Hematopoietic multipotent progenitor cell treated with erythropoietin and hydrocortisone succinate and interleukin-3 and kit ligand, for 8 days (in vitro differentiated cells): ENCODE results near the gene SMAD7.

ENCODE experiments used
- DNase-seq: peaks from one replicate; pipeline ENCODE4 v3.0.0-alpha.2; 2015

SMAD7 gene

GRCh38 chr18:48959921-48960920, 9.5 kb upstream of the SMAD7 start:
- DNase-seq, result no peak

- DNase-seq, result no peak
Observed at GRCh38 chr18:48959551-48959920, 8.8 kb upstream of the SMAD7 start.

- DNase-seq, result no peak
Observed at GRCh38 chr18:48958951-48959350, 8.2 kb upstream of the SMAD7 start.

GRCh38 chr18:48957616-48958015, 6.9 kb upstream of the SMAD7 start:
- no peak for DNase-seq

GRCh38 chr18:48957136-48957535, 6.4 kb upstream of the SMAD7 start:
- no peak for DNase-seq

- no peak for DNase-seq
Observed at GRCh38 chr18:48956356-48956755, 5.6 kb upstream of the SMAD7 start.

- DNase-seq, result no peak
Observed at GRCh38 chr18:48955830-48956261, 5.1 kb upstream of the SMAD7 start.

- DNase-seq, result no peak
Observed at GRCh38 chr18:48954886-48955819, 4.4 kb upstream of the SMAD7 start.

GRCh38 chr18:48953104-48953706, 2.4 kb upstream of the SMAD7 start:
- no peak for DNase-seq

- no peak for DNase-seq
Observed at GRCh38 chr18:48952287-48953103, 1.7 kb upstream of the SMAD7 start.

- DNase-seq, result peak; percentile 34
Observed at GRCh38 chr18:48951448-48952286, 902 bp upstream of the SMAD7 start.

- DNase-seq, result no peak
Observed at GRCh38 chr18:48949606-48950535, 894 bp downstream of the SMAD7 start.

- no peak for DNase-seq
Observed at GRCh38 chr18:48949050-48949605, 1.6 kb downstream of the SMAD7 start.

GRCh38 chr18:48948112-48949049, 2.4 kb downstream of the SMAD7 start:
- peak; percentile 23 for DNase-seq

- no peak for DNase-seq
Observed at GRCh38 chr18:48947560-48947959, 3.2 kb downstream of the SMAD7 start.

- no peak for DNase-seq
Observed at GRCh38 chr18:48947092-48947491, 3.7 kb downstream of the SMAD7 start.

GRCh38 chr18:48946329-48946835, 4.4 kb downstream of the SMAD7 start:
- no peak for DNase-seq

- DNase-seq, result no peak
Observed at GRCh38 chr18:48945953-48946217, 4.9 kb downstream of the SMAD7 start.

- no peak for DNase-seq
Observed at GRCh38 chr18:48944634-48945033, 6.1 kb downstream of the SMAD7 start.
